Measurements from ENCODE around the gene PTGES2.
A peak's percentile ranks its signal among the peaks of the same experiment; 100 is the strongest.

Gene PTGES2

DNA sequence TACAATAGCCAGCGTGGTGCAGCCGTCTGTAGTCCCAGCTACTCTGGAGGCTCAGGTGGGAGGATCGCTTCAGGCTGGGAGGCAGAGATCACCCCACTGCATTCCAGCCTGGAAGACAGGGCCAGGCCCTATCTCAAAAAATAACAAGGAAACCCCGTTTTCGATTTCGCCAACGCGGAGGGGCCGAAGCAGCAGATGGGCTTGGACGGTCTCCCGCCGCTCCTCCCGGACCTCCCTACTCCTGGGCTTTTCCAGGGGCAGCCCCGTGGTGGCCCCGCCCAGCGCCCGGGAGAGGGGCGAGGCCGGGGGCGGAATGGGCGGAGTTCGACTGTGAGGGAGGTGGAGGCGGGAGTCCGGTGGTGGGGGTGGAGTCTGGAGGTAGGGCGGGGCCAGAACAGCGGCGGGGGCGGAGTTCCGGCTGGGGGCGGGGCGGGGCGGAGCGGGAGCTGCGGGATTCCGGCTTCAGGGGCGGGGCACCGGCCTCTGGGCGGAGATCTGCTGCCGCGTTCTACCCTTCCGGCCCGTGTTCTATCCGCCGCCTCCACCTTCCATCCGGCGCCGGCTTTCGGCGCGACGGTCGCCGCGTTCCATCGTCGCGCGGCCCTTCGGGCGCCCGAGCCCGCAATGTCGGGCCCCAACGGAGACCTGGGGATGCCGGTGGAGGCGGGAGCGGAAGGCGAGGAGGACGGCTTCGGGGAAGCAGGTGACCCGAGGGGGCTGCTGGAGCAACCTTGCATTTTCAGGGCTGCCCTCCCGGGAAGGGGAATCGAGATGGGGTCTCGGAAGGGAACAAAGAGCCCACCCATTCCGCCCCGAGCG lies 32.5 kb upstream of the PTGES2 start, which contains the start of gene BBLN:
Gene BBLN, plus strand, starts transcription at position 482 of the 819 bp plus-strand sequence. Its CDS starts 143 bp downstream, at position 625.
- DNase-seq (peak; percentile 90 to 92), ATAC-seq (peak; percentile 91)
- peak within 1 kb of the TSS; percentile 85 for H3K4me3 Mint-ChIP-seq
- H3K27me3 Mint-ChIP-seq = no peaks in the 10 kb centered on the region
- peak within 1 kb of the TSS; percentile 90 to 96 for H3K27ac Mint-ChIP-seq
- H3K4me1 Mint-ChIP-seq = peaks cover 32% of the 10 kb centered on the region
- H3K9me3 Mint-ChIP-seq = no peaks in the 10 kb centered on the region

DNA sequence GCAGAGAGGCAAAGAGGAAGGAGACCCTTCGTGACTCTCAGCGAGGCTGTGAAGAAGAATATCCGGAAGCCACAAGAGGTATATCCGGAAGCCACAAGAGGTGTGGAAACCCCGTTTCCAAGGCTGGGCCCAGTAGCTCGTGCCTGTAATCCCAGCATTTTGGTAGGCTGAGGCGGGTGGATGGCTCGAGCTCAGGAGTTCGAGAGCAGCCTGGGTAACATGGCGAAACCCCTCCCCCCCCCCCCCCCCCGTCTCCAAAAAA lies 31.9 kb upstream of the PTGES2 start:
- Mint-ChIP-seq H3K27me3 (no peaks in the 10 kb centered on the region), H3K9me3 (no peaks in the 10 kb centered on the region), H3K27ac (peak overlapping the region; percentile 82 to 89), H3K4me3 (peak overlapping the region; percentile 85), H3K4me1 (peaks cover 32% of the 10 kb centered on the region)
- DNase-seq (peak; percentile 49 to 67), ATAC-seq (peak; percentile 56)

DNA sequence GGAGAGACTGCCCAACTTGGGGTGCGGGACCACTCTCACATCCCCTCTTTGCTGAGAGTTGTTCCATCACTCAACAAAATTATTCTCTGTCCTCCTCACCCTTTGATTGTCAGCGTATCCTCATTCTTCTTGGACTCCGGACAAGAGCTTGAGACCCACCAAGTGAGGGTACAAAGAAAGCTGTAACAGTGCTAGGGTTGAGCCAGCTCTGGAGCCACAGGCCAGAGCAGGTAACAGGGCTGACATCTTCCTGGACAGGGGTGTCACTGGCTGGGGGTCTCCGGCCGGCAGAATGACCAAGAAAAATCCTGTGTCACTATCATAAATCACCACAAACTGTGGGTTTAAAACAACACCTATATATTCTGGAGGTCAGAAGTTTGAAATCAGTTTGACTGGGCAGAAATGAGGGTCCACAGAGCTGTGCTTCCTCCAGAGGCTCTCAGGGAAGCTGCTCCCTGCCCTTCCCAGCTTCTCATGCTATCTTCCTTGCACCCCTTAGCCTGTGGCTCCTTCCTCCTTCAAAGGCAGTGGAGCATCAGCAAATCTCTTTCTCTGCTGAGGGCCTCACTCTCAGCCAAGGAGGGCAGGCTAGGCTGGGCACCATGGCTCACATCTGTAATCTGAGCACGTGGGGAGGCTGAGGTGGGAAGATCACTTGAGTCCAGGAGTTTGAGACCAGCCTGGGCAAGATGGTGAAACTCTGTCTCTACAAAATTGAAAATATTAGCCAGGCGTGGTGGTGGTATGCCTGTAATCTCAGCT lies 28.4 kb upstream of the PTGES2 start:
- H3K27ac Mint-ChIP-seq = peak overlapping the region in 1 of 2 donors; percentile 21
- no peak overlapping the region for H3K4me3 Mint-ChIP-seq
- no peak for DNase-seq
- H3K9me3 Mint-ChIP-seq = no peaks in the 10 kb centered on the region
- H3K27me3 Mint-ChIP-seq = no peaks in the 10 kb centered on the region
- H3K4me1 Mint-ChIP-seq = peaks cover 12% of the 10 kb centered on the region
- ATAC-seq = no peak

DNA sequence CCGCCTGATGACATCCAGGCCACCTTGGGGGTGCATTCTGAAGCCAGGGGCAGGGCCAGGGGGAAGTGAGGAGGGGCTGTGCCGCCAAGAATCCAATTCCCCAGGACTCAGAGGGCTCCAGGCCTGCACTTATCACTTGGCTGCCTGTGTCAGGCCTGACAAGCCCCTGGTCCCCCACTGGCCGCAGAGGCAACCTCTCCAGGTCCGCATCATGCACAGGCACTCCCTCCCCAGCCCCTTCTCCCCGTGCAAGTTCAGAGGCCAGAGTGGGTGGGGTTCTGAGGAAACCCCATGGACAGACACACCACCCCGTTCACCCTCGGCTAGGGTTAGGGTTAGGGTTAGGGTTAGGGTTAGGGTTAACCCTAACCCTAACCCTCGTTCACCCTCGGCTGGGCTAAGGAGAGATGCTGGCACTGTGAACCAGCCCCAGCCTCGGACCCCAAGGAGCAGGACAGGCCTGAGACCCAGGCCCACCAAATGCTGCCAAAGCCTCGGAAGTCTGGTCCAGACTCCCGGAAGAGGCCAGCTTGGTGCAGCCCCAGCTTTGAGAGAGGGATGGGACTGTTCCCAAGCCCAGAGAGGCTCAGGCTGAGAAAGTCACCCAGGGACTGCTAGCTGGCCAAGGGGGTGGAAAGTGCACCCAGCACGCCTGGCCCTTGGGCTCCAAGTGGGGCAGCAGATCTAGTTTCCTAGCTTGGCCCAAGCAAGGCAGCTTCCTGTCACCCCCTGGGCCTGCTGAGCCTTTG lies 26.6 kb upstream of the PTGES2 start:
- no peaks in the 10 kb centered on the region for H3K9me3 Mint-ChIP-seq
- DNase-seq (no peak), ATAC-seq (no peak)
- no peak overlapping the region for H3K4me3 Mint-ChIP-seq
- no peak overlapping the region for H3K27ac Mint-ChIP-seq
- H3K27me3 Mint-ChIP-seq = no peaks in the 10 kb centered on the region
- H3K4me1 Mint-ChIP-seq = peaks cover 7% of the 10 kb centered on the region

DNA sequence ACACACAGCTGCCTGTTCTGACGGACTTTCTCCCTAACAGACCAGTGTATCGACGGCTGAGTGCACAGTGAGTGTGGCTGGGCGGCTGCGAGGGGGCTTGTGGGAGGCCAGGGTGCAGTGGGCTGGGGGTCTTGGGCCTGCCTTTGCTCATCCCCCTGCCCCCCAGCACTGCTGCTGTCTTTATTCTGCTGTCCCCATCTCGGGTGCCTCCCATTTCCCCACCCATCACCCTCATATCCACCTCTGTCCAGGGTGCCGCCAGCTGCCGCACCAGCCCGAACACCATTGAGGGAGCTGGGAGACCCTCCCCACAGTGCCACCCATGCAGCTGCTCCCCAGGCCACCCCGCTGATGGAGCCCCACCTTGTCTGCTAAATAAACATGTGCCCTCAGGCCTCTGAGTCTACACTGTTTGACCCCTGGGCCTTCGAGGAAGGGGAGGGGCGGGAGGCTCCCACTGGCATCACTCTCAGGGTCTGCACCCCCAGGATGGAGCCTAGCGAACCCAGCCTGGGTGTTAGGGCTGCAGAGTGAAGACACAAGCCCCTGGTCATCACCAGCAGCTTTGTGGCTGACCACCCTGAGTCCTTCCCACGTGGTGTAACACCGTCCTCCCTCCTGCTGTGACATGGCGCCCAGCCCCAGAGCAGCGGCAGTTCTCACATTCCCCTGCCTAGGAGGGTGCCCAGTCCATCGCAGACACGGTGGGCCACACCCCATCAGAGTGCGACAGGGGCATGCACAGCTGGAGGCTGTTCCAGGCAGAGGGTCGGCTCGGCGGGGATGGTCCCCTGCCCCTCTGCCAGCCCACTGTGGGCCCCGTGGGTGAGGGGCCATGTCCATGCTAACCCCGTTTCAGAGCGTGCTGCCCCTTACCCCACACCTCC lies 25.8 kb upstream of the PTGES2 start:
- Mint-ChIP-seq H3K27ac (peak overlapping the region in 1 of 2 donors; percentile 25), H3K4me1 (peaks cover 6% of the 10 kb centered on the region), H3K27me3 (no peaks in the 10 kb centered on the region), H3K9me3 (no peaks in the 10 kb centered on the region), H3K4me3 (no peak overlapping the region)
- DNase-seq (no peak), ATAC-seq (peak; percentile 22)

DNA sequence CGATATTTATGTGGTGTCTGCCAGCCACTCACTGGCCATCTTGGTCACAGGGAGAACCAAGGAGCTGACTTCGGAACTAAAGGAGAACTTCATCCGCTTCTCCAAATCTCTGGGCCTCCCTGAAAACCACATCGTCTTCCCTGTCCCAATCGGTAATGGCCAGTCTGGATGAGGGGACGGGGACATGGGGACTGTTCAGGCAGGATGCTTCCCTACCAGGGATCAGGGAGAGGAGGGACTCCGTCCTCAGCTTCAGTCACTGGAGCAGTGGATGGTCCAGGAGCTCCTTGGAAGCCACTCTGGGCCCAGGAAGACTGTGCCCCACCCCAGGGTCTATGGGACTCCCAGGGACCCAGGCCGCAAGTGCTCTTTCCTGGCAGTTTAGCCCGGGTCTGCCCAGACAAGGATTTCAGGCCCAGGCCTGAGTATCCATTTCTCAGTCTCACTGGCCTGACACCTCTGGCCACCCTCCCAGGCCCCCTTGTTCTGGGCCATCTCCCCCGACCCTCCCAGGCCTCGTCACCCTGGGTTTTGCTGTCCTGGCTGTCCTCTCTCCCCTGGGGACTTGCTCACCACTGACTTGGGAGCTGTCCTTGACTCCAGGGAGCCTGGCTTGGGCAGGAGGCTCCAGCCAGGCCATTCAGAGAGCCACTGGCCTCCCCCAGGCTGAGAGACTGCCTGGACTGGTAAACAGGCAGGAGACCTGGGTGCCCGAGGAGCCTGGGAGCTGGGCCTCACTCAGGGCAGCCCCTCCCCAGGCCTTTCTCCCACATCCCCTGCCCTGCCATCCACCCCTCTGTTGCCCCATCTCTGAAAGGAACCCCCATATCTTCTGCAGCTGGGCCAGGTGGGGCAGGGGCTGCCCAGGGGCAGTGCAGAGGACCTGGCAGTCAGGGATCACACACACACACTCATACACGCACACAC lies 24.9 kb upstream of the PTGES2 start:
- no peak for DNase-seq
- no peak for ATAC-seq
- no peaks in the 10 kb centered on the region for H3K27me3 Mint-ChIP-seq
- no peak overlapping the region for H3K27ac Mint-ChIP-seq
- H3K4me1 Mint-ChIP-seq = peaks cover 6% of the 10 kb centered on the region
- H3K4me3 Mint-ChIP-seq = no peak overlapping the region
- H3K9me3 Mint-ChIP-seq = no peaks in the 10 kb centered on the region

DNA sequence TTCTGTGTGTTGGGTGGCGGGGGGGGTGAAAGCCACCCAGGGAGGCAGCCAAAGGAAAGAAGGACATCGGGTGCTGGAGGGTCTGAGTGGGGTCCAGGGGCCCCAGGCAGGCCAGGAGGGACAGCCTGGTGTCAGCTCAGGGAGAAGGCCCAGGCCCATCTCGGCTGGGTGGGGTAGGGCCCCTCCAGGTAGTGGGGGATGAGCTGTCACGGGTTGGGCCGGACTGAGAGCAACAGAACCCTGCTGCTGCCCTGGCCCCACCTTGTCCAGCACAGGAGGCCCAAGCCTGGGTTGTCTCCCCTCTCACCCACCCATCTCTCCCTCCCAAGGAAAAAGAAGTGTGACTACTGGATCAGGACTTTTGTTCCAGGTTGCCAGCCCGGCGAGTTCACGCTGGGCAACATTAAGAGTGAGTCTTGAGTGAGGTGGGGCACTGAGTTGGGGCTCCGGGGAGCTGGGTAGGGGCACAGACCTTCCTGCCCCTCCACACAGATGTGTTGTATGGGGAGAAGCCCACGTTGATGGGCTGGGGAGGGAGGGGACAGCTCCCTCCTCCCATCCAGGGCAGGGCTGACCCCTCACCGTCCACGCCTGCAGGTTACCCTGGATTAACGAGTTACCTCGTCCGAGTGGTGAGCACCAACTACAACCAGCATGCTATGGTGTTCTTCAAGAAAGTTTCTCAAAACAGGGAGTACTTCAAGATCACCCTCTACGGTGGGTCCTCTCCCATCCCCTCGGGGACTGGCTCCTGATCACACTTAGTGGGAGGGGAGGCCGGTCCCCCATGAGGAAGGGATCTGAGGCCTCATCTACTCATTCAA lies 24.0 kb upstream of the PTGES2 start:
- no peak for DNase-seq
- Mint-ChIP-seq H3K27ac (no peak overlapping the region), H3K4me3 (no peak overlapping the region), H3K27me3 (no peaks in the 10 kb centered on the region), H3K9me3 (no peaks in the 10 kb centered on the region), H3K4me1 (peaks cover 6% of the 10 kb centered on the region)
- ATAC-seq = no peak

DNA sequence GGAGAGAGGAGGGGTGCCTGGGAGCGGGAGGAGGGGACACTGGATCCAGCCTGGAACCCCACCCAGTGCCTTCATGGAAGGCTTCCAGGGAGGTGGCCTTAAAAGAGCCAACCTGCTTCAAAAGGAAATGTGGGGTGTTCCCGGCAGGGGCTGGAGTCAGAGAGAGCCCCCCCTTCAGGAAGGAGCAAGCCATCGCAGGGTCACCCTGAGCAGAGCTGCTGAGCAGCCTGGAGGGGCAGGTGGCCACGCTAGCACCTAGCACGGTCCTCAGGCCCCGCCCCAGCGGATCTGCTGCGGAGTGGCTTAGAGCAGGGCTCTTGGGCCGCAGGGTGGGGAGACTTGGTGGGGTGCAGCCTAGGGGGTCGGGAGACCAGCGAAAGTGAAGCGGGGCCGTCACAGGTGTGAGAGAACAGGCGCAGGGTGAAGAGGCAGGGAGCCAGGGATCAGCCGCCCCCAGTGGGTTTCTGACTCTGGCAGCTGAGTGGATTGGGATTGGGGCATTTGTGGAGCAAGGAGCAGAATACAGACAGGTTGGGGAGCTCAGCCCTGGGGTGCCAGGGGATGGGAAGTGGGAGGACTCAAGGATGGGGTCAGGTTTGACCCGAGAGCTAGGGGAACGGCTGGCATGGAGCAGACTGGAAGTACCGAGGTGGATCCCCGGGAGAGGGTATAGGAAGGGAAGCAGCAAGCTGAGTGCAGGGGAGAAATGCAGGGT lies 23.2 kb upstream of the PTGES2 start:
- Mint-ChIP-seq H3K27ac (no peak overlapping the region), H3K9me3 (no peaks in the 10 kb centered on the region), H3K4me3 (no peak overlapping the region), H3K27me3 (no peaks in the 10 kb centered on the region), H3K4me1 (peaks cover 6% of the 10 kb centered on the region)
- peak; percentile 52 for ATAC-seq
- DNase-seq = peak in 1 of 2 donors; percentile 35

DNA sequence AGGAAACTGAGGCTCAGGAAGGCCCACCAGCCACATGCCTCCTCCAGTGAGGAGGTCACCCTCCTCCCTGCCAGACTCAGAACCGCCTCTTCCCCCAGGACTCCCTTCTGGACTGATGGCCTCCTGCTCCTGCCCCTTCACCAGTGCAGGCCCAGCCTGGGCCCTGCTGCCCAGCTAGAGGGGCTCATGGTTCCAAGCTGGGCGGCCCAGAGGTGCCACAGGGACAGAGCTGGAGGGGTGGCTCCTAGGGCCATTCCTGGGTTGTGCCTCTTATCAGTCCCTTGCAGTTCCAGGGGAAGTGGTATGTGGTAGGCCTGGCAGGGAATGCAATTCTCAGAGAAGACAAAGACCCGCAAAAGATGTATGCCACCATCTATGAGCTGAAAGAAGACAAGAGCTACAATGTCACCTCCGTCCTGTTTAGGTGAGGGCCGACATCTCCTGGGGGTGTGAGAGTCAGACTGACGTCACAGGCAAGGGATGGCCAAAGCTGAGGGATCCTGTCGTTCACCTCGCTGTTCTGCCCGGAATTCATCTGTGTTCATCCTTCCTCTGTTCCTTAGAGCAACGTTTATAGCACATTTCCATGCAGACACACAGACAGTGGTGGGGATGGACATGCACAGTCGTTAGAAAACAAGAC lies 22.5 kb upstream of the PTGES2 start:
- DNase-seq (no peak), ATAC-seq (no peak)
- H3K4me1 Mint-ChIP-seq = peaks cover 6% of the 10 kb centered on the region

DNA sequence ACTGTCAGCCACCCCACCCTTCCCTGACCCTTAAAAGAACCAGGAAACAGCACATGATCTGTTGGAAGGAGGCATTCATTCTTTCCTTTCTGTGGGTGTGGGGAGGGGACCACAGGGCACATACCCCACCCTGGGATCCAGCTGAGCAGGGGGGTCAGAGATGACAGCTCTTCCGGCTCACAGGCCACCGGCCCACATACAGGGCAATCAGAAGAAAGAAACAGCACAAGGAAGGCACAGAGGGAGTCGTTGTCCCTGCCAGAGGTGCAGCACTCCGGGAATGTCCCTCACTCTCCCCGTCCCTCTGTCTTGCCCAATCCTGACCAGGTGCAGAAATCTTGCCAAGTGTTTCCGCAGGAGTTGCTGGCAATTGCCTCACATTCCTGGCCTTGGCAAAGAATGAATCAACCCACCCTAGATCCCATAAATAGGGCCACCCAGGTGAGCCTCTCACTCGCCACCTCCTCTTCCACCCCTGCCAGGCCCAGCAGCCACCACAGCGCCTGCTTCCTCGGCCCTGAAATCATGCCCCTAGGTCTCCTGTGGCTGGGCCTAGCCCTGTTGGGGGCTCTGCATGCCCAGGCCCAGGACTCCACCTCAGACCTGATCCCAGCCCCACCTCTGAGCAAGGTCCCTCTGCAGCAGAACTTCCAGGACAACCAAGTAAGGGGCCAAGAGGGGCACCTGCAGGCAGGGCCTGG lies 21.6 kb upstream of the PTGES2 start, which contains the start of gene LCN2:
Gene LCN2, plus strand, starts transcription at position 453 of the 701 bp plus-strand sequence. Its CDS starts 73 bp downstream, at position 526.
- Mint-ChIP-seq H3K27ac (no peak within 1 kb of the TSS), H3K27me3 (no peaks in the 10 kb centered on the region), H3K4me1 (peaks cover 6% of the 10 kb centered on the region), H3K4me3 (no peak within 1 kb of the TSS), H3K9me3 (no peaks in the 10 kb centered on the region)
- no peak for DNase-seq
- no peak for ATAC-seq

More for the DNA sequence above, 22.5 kb upstream of the PTGES2 start:
- Mint-ChIP-seq H3K9me3 (no peaks in the 10 kb centered on the region), H3K27me3 (no peaks in the 10 kb centered on the region), H3K27ac (no peak overlapping the region), H3K4me3 (no peak overlapping the region)

DNA sequence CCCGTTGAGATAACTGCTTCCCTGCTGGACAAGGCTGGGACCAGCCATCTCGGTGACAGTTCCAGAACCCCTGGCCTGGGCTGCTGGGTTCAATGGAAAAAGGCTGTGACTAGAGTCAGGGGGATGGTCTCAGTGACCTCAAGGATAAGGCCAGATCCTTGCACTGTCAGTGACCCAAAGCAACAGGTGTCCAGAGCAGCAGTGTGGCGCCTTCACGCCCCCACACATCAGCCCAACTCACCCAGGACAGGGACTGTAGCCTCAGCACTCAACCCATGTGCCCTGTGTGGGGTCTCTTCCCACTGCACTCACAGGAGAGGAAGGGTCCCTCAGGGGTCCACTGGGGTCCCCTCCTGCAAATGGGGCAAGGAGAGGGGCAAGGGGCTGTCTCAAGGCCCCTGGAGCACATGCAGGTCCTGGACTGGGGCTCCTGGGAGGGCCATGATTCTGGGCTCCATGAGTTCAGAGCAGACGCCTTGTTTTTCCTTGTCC lies 21.0 kb upstream of the PTGES2 start:
- no peak for DNase-seq
- no peak overlapping the region for H3K4me3 Mint-ChIP-seq
- H3K27ac Mint-ChIP-seq = no peak overlapping the region
- no peaks in the 10 kb centered on the region for H3K9me3 Mint-ChIP-seq
- H3K4me1 Mint-ChIP-seq = peaks cover 6% of the 10 kb centered on the region
- no peaks in the 10 kb centered on the region for H3K27me3 Mint-ChIP-seq
- ATAC-seq = no peak

DNA sequence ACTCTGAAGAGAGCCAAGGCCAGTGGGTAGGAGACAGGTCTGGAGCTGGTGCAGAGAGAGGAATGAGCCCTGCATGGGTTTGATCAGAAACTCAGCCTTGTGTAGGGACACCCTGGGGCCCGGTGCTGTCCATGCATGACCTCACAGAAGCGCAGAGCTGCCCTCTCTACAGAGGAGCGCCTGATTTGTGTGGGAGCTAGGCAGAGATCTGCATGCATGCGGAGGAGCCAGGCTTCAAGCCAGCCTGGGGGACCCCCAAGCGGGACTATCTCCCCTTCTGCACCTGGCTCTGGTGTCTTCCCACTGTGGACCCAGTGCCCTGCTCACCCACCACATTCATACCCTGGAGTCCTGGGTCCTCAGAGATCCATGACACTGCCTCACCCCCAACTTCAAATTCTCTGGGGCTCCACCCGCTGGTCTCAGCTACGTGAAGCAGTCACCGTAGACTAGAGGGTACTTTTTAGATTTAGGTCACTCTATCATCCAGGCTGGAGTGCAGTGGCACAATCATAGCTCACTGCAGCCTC lies 19.1 kb upstream of the PTGES2 start:
- Mint-ChIP-seq H3K27ac (no peak overlapping the region), H3K4me3 (no peak overlapping the region), H3K27me3 (no peaks in the 10 kb centered on the region), H3K4me1 (peaks cover 16% of the 10 kb centered on the region), H3K9me3 (no peaks in the 10 kb centered on the region)
- no peak for DNase-seq
- ATAC-seq = no peak

All from stimulated activated naive CD8-positive, alpha-beta T cell treated with anti-CD3 and anti-CD28 coated beads, Interleukin-15, amount 100 ng/mL, for 72 hours (primary cell).